ENCODE results near the gene LRRIQ4.

LRRIQ4 gene

DNA sequence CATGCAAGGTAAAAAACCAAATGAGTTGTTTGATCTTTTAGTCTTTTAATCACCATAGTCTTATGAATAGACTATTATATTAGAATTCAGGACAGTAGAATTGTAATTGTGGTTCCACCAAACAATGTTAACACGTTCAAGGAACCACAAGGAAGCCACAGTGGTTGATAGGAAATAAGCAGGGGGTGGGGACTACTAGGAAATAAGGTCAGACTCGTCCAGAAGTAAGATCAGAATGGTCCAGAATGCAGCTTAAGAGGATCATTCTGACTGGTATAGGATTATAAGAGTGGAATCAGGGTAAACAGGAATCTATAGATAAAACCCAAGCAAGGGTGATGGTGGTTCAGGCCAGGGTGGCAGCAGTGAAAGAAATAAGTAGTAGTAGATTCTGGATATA, 31.9 kb upstream of the LRRIQ4 start:
- Histone ChIP-seq H2AFZ (ENCODE audit: low read length) (no peak overlapping the region), H3K4me2 (ENCODE audit: low read depth, low read length, poor library complexity, severe bottlenecking) (peak overlapping the region; percentile 38), H3K36me3 (ENCODE audit: insufficient read depth, low read length) (peaks cover 33% of the 10 kb centered on the region), H3K9me2 (replicated peaks; ENCODE audit: low read depth, low read length) (no peaks in the 10 kb centered on the region), H3K79me2 (ENCODE audit: insufficient read depth, low read length) (peaks cover 30% of the 10 kb centered on the region), H3K4me1 (ENCODE audit: insufficient read depth, low read length, poor library complexity, severe bottlenecking) (peaks cover 32% of the 10 kb centered on the region), H3K9me3 (ENCODE audit: insufficient read depth, low read depth, low read length) (no peaks in the 10 kb centered on the region), H3K4me3 (ENCODE audit: low read length, poor library complexity, severe bottlenecking) (peak overlapping the region; percentile 3), H3K9ac (ENCODE audit: low read depth, low read length, poor library complexity, severe bottlenecking) (no peak overlapping the region), H3K27me3 (ENCODE audit: insufficient read depth, low read length, poor library complexity, severe bottlenecking) (no peaks in the 10 kb centered on the region), H3F3A (ENCODE audit: low read depth) (no peaks in the 10 kb centered on the region), H4K20me1 (ENCODE audit: insufficient read depth, low read length, poor library complexity, severe bottlenecking) (peaks cover 53% of the 10 kb centered on the region)
- TF ChIP-seq, protein P1, sequence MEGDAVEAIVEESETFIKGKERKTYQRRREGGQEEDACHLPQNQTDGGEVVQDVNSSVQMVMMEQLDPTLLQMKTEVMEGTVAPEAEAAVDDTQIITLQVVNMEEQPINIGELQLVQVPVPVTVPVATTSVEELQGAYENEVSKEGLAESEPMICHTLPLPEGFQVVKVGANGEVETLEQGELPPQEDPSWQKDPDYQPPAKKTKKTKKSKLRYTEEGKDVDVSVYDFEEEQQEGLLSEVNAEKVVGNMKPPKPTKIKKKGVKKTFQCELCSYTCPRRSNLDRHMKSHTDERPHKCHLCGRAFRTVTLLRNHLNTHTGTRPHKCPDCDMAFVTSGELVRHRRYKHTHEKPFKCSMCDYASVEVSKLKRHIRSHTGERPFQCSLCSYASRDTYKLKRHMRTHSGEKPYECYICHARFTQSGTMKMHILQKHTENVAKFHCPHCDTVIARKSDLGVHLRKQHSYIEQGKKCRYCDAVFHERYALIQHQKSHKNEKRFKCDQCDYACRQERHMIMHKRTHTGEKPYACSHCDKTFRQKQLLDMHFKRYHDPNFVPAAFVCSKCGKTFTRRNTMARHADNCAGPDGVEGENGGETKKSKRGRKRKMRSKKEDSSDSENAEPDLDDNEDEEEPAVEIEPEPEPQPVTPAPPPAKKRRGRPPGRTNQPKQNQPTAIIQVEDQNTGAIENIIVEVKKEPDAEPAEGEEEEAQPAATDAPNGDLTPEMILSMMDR (conservative IDR thresholded peaks at IDR 0.05; ENCODE audit: low read length): no peak
- TF ChIP-seq EZH2phosphoT487 (IDR thresholded peaks at IDR 0.05; ENCODE audit: borderline replicate concordance): no peak

DNA sequence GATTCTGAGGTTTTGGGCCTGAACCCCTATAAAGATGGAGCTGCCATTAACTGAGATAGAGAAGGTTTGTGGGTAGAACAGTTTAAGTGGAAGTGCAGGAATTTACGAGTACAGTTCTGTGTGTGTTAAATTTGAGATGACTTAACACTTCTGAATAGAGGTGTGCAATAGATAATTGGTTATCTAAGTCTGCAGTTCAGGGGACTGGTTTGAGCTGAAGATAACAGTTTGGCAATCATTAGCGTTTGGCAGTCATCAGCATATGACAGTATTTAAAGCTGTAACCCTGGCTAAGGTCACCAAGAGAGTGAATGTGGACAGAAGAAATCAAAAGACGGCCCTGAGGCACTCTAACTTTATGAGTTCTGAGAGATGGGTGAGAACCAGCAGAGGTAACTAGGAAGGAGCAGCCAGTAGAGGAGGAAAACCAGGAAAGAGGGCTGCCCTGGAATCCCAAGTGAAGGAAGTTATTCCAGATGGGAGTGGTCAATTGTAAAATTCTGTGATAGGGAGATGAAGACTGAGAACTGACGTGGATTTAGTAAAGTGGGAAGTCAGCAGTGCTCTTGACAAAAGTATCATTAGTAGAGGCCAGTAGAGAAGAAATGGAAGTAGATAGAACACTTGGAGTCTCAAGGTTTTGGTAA, 31.3 kb upstream of the LRRIQ4 start:
- H3K9ac ChIP-seq (ENCODE audit: low read depth, low read length, poor library complexity, severe bottlenecking): no peak overlapping the region
- H2AFZ ChIP-seq (ENCODE audit: low read length): no peak overlapping the region
- peaks cover 48% of the 10 kb centered on the region for H4K20me1 ChIP-seq (ENCODE audit: insufficient read depth, low read length, poor library complexity, severe bottlenecking)
- H3K27me3 ChIP-seq (ENCODE audit: insufficient read depth, low read length, poor library complexity, severe bottlenecking): no peaks in the 10 kb centered on the region
- H3K4me3 ChIP-seq (ENCODE audit: low read length, poor library complexity, severe bottlenecking): peak overlapping the region; percentile 3
- H3K9me3 ChIP-seq (ENCODE audit: insufficient read depth, low read depth, low read length): no peaks in the 10 kb centered on the region
- H3K79me2 ChIP-seq (ENCODE audit: insufficient read depth, low read length): peaks cover 24% of the 10 kb centered on the region
- H3K4me1 ChIP-seq (ENCODE audit: insufficient read depth, low read length, poor library complexity, severe bottlenecking): peaks cover 26% of the 10 kb centered on the region
- H3K36me3 ChIP-seq (ENCODE audit: insufficient read depth, low read length): peaks cover 39% of the 10 kb centered on the region
- no peak for TF ChIP-seq EZH2phosphoT487 (IDR thresholded peaks at IDR 0.05; ENCODE audit: borderline replicate concordance)
- TF ChIP-seq, protein P1 (conservative IDR thresholded peaks at IDR 0.05; ENCODE audit: low read length): no peak
- no peaks in the 10 kb centered on the region for H3K9me2 ChIP-seq (replicated peaks; ENCODE audit: low read depth, low read length)
- no peaks in the 10 kb centered on the region for H3F3A ChIP-seq (ENCODE audit: low read depth)
- peak overlapping the region; percentile 38 for H3K4me2 ChIP-seq (ENCODE audit: low read depth, low read length, poor library complexity, severe bottlenecking)

DNA sequence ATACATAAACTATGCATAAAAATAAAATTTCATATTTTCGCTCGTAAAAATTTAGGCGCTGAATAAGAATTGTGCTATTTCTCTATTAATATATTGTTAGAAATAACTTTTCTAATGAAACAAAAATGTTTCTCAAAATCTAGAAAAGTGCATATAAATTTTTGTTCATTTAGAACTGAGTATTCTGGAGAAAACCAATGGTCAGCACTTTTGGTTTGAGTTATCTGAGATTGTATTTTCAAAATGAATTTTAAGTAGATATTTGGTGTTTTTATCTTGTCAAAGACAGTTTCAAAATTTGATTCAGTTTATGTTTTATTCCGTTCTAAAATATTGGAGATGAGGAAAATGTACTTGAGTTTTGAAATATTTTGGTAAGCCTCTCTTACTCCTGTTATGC, 25.6 kb upstream of the LRRIQ4 start:
- Histone ChIP-seq H3K79me2 (ENCODE audit: insufficient read depth, low read length) (no peaks in the 10 kb centered on the region), H3K9me2 (replicated peaks; ENCODE audit: low read depth, low read length) (no peaks in the 10 kb centered on the region), H3K4me2 (ENCODE audit: low read depth, low read length, poor library complexity, severe bottlenecking) (no peak overlapping the region), H3K4me3 (ENCODE audit: low read length, poor library complexity, severe bottlenecking) (no peak overlapping the region), H4K20me1 (ENCODE audit: insufficient read depth, low read length, poor library complexity, severe bottlenecking) (peaks cover 10% of the 10 kb centered on the region), H3K4me1 (ENCODE audit: insufficient read depth, low read length, poor library complexity, severe bottlenecking) (no peaks in the 10 kb centered on the region), H3K9ac (ENCODE audit: low read depth, low read length, poor library complexity, severe bottlenecking) (no peak overlapping the region), H2AFZ (ENCODE audit: low read length) (no peak overlapping the region), H3F3A (ENCODE audit: low read depth) (no peaks in the 10 kb centered on the region), H3K9me3 (ENCODE audit: insufficient read depth, low read depth, low read length) (no peaks in the 10 kb centered on the region), H3K36me3 (ENCODE audit: insufficient read depth, low read length) (peaks cover 37% of the 10 kb centered on the region), H3K27me3 (ENCODE audit: insufficient read depth, low read length, poor library complexity, severe bottlenecking) (no peaks in the 10 kb centered on the region)
- TF ChIP-seq EZH2phosphoT487 (IDR thresholded peaks at IDR 0.05; ENCODE audit: borderline replicate concordance): no peak
- TF ChIP-seq, protein P1 (conservative IDR thresholded peaks at IDR 0.05; ENCODE audit: low read length): no peak

Measured in Loucy (cell line).